A549 (cell line): ENCODE measurements around the gene FYB1. TPM values are rescaled to one million over a fixed set of nuclear protein-coding genes. Genes with fewer than 3 reads are reported as not detected.

ENCODE experiments used
- ATAC-seq, 2 experiments: fragments of 200-7000 bp in 1 of 2; fragments of >200 bp in 1 of 2; cut with Nextera tagmentation in 1 of 2; cut with Tn5 transposase in 1 of 2; 3 replicates each; pipeline versions ENCODE4 v1.8.0 to v1.9.1; 2018 to 2020; ENCODE audit warnings: mild to moderate bottlenecking in 1 of 2, moderate library complexity in 1 of 2
- CTCF ChIA-PET: fragments of 300-600 bp; sonication (Branson Sonifier 250); formaldehyde crosslinking; extraction: SDS; loops from one replicate; lab custom pipeline; 2021; ENCODE audit warnings: antibody characterized with exemption, inconsistent platforms; lab: Yijun Ruan, JAX
- POLR2A ChIA-PET: fragments of 350-600 bp; formaldehyde crosslinking; extraction: SDS; loops from one replicate; lab custom pipeline; 2021; ENCODE audit warnings: antibody characterized with exemption, inconsistent platforms; lab: Yijun Ruan, JAX
- DNase-seq, 2 experiments: peaks; one replicate each; pipeline versions ENCODE4 v3.0.0 to v3.0.0-alpha.2; 2011 to 2016; ENCODE audit warnings: low read depth in 1 of 2, low spot score in 1 of 2
- FAIRE-seq: peaks from 2 replicates; lab custom pipeline; 2011; peaks lifted over from hg19 to GRCh38; lab: Jason Lieb, UNC
- H3K27ac ChIP-seq, 2 experiments: fragments of >200 bp; sonication (Bioruptor Twin); formaldehyde crosslinking; 3 replicates each; pipeline ENCODE4 v1.5.1; 2016 to 2017
- H3K4me1 ChIP-seq: fragments of >200 bp; sonication (Bioruptor Twin); formaldehyde crosslinking; 3 replicates; pipeline ENCODE4 v1.6.1; 2016
- H3K4me2 ChIP-seq: fragments of >200 bp; sonication (Bioruptor Twin); formaldehyde crosslinking; 3 replicates; pipeline ENCODE4 v1.6.1; 2016
- H3K4me3 ChIP-seq: fragments of >200 bp; sonication (Bioruptor Twin); formaldehyde crosslinking; 3 replicates; pipeline ENCODE4 v1.5.1; 2016
- H3K9me3 ChIP-seq: fragments of >200 bp; sonication (Bioruptor Twin); formaldehyde crosslinking; 3 replicates; pipeline ENCODE4 v1.6.1; 2016
- BCL3 ChIP-seq: fragments of >200 bp; sonication (Bioruptor Twin); formaldehyde crosslinking; IDR thresholded peaks from 3 replicates; pipeline ENCODE4 v1.6.1; 2016
- CBX2 ChIP-seq: fragments of 200-600 bp; sonication (generic); IDR thresholded peaks from 2 replicates; pipeline ENCODE4 v1.6.1; 2016; ENCODE audit warnings: low read depth, mild to moderate bottlenecking, borderline replicate concordance
- CEBPB ChIP-seq, 2 experiments: fragments of >200 bp in 1 of 2; sonication (Bioruptor Twin) in 1 of 2; formaldehyde crosslinking in 1 of 2; IDR thresholded peaks; 2 replicates each; pipeline ENCODE4 v1.6.1; 2012 to 2016
- CHD2 ChIP-seq: fragments of 150-350 bp; IDR thresholded peaks from 2 replicates; pipeline ENCODE4 v1.6.1; 2014; ENCODE audit warnings: low read length; ENCODE audit not compliant: partially characterized antibody
- CTCF ChIP-seq: fragments of >200 bp; sonication (Bioruptor Twin); formaldehyde crosslinking; IDR thresholded peaks from 3 replicates; pipeline ENCODE4 v1.5.1; 2016
- ELK1 ChIP-seq: fragments of 150-350 bp; IDR thresholded peaks from 2 replicates; pipeline ENCODE4 v1.6.1; 2014; ENCODE audit warnings: low read depth, mild to moderate bottlenecking, low read length
- EP300 ChIP-seq, 2 experiments: fragments of >200 bp; sonication (Bioruptor Twin); formaldehyde crosslinking; IDR thresholded peaks; 2 replicates in 1 of 2; 3 replicates in 1 of 2; pipeline ENCODE4 v1.6.1; 2016 to 2017
- HDAC2 ChIP-seq: fragments of 200-600 bp; sonication (generic); IDR thresholded peaks from 2 replicates; pipeline ENCODE4 v1.6.1; 2016
- HMGXB4 ChIP-seq: fragments of 250-450 bp; sonication (Bioruptor Pico); IDR thresholded peaks from 2 replicates; pipeline ENCODE4 v1.5.0; 2021; ENCODE audit warnings: mild to moderate bottlenecking, moderate library complexity, borderline replicate concordance
- HOXB5 ChIP-seq: fragments of 250-450 bp; sonication (Bioruptor Pico); IDR thresholded peaks from 2 replicates; pipeline ENCODE4 v1.5.0; 2020; ENCODE audit warnings: mild to moderate bottlenecking, moderate library complexity
- JUN ChIP-seq, 2 experiments: fragments of >200 bp; sonication (Bioruptor Twin); formaldehyde crosslinking; IDR thresholded peaks; 2 replicates in 1 of 2; 3 replicates in 1 of 2; pipeline ENCODE4 v1.6.1; 2016 to 2017
- PHF8 ChIP-seq: fragments of 200-600 bp; sonication (generic); IDR thresholded peaks from 2 replicates; pipeline ENCODE4 v1.6.1; 2016; ENCODE audit warnings: low read depth, mild to moderate bottlenecking, antibody characterized with exemption, moderate library complexity, borderline replicate concordance
- RAD21 ChIP-seq, 2 experiments: fragments of >200 bp in 1 of 2; sonication (Bioruptor Twin) in 1 of 2; formaldehyde crosslinking in 1 of 2; IDR thresholded peaks in 1 of 2; conservative IDR thresholded peaks in 1 of 2; 2 replicates in 1 of 2; 3 replicates in 1 of 2; pipeline ENCODE4 v1.6.1; 2012 to 2018; ENCODE audit warnings: inconsistent platforms in 1 of 2
- RARB ChIP-seq: fragments of 250-450 bp; sonication (Bioruptor Pico); IDR thresholded peaks from 2 replicates; pipeline ENCODE4 v1.8.0; 2021; ENCODE audit warnings: mild to moderate bottlenecking, moderate library complexity
- SMC3 ChIP-seq: fragments of >200 bp; sonication (Bioruptor Twin); formaldehyde crosslinking; IDR thresholded peaks from 3 replicates; pipeline ENCODE4 v1.6.1; 2018; ENCODE audit warnings: inconsistent platforms
- SREBF2 ChIP-seq: fragments of 450-650 bp; IDR thresholded peaks from 2 replicates; pipeline ENCODE4 v1.6.1; 2014; ENCODE audit warnings: mild to moderate bottlenecking, moderate library complexity
- TFCP2L1 ChIP-seq: fragments of 250-450 bp; sonication (Bioruptor Pico); IDR thresholded peaks from 2 replicates; pipeline ENCODE4 v1.5.0; 2021; ENCODE audit warnings: mild to moderate bottlenecking
- USF2 ChIP-seq: fragments of 450-650 bp; IDR thresholded peaks from 2 replicates; pipeline ENCODE4 v1.6.1; 2014; ENCODE audit warnings: antibody characterized with exemption
- WGBS: methylation state at CpG from one replicate; pipeline ENCODE4 v1.1.6; 2017; ENCODE audit errors: missing lambda C conversion rate; 5-methylcytosine and 5-hydroxymethylcytosine counted together
- polyA plus RNA-seq, 4 experiments: library from polyadenylated mRNA; depleted of rRNA in 3 of 4; stranded (reverse); fragments of >200 nt; fragmentation: RNase III in 1 of 4; extraction: RNeasy Plus Mini Kit Qiagen cat#74134 plus additional on column Dnase treatment in 1 of 4; gene quantifications; 2 replicates in 3 of 4; 3 replicates in 1 of 4; pipeline ENCODE4 v1.2.3, GENCODE V29; 2011 to 2017

Gene FYB1
- polyA plus RNA-seq, 2 of the 4 experiments (the other 2 are of a cell fraction) = 7.4 to 34.6 TPM

- TF ChIP-seq BCL3 (no peak), ELK1 (no peak), USF2 (no peak)
Observed at GRCh38 chr5:39083968-39084367, 135.4 kb downstream of the FYB1 start (continued).

- DNase-seq = no peak
- H3K4me1 ChIP-seq = peaks cover 31% of the 10 kb centered on the region
- H3K4me2 ChIP-seq = no peak overlapping the region
- ATAC-seq = no peak
- POLR2A ChIA-PET = no interaction called here
- no peak overlapping the region for H3K27ac ChIP-seq
- CTCF ChIA-PET = interaction anchor here (1.1 to 5.7 kb wide), 2 partner anchors 9 to 12 kb away, joined by 3 to 45 read pairs; no protein-coding TSS in a partner anchor
- no peak overlapping the region for H3K4me3 ChIP-seq
- no peaks in the 10 kb centered on the region for H3K9me3 ChIP-seq
- TF ChIP-seq SREBF2 = no peak
- TF ChIP-seq HMGXB4 = no peak
- no peak for TF ChIP-seq PHF8
- TF ChIP-seq TFCP2L1 (CRISPR knock-in tag) = no peak
- TF ChIP-seq EP300 (IDR thresholded peaks at IDR 0.05) = no peak
- no peak for TF ChIP-seq CHD2
- TF ChIP-seq ELK1 = no peak
- TF ChIP-seq USF2 = no peak
- no peak for TF ChIP-seq HOXB5 (CRISPR knock-in tag)
- TF ChIP-seq JUN (IDR thresholded peaks at IDR 0.05) = no peak
- no peak for TF ChIP-seq CBX2
- FAIRE-seq = no peak
- 94% methylated on average over 3 of the region's 3 CpGs for WGBS
Observed at GRCh38 chr5:39082995-39083394, 136.4 kb downstream of the FYB1 start.

GRCh38 chr5:39080597-39081204 is 138.7 kb downstream of the FYB1 start:
- peak in 1 of 2 experiments; percentile 35; a peak in 1 of 4 replicates for TF ChIP-seq CEBPB (IDR thresholded peaks at IDR 0.05)
- no peak for TF ChIP-seq RARB (CRISPR knock-in tag)
- peak; percentile 72 for TF ChIP-seq SMC3
- peak; percentile 71 to 79 for TF ChIP-seq RAD21 (conservative IDR thresholded peaks at IDR 0.05 in 1 of 2, IDR thresholded peaks at IDR 0.05 in 1 of 2)
- peak; percentile 81 for TF ChIP-seq CTCF
- no peak for TF ChIP-seq HOXB5 (CRISPR knock-in tag)
- peak; percentile 41; the same call in 1 of the 2 replicates for TF ChIP-seq HMGXB4
- no peak for TF ChIP-seq HDAC2
- TF ChIP-seq, all 56 proteins: peak for 5
- Histone ChIP-seq H3K9me3 (no peaks in the 10 kb centered on the region), H3K4me2 (peak overlapping the region; percentile 36), H3K4me1 (peaks cover 45% of the 10 kb centered on the region), H3K4me3 (no peak overlapping the region), H3K27ac (peak overlapping the region; percentile 11 to 57; a peak in 5 of 6 replicates)
- WGBS = 14% methylated on average over 3 of the region's 3 CpGs
- CTCF ChIA-PET = interaction anchor here (0.6 to 5.7 kb wide), 29 partner anchors 10 to 639 kb away, joined by 3 to 110 read pairs (median 4); no protein-coding TSS in a partner anchor
- POLR2A ChIA-PET = interaction anchor here (0.9 kb wide), 1 partner anchor 208 kb away, joined by 3 read pairs; no protein-coding TSS in a partner anchor
- peak; percentile 62 to 74; a peak in 4 of 6 replicates for ATAC-seq
- peak; percentile 64 to 92 for DNase-seq
- FAIRE-seq = peak; percentile 97
